Glomerular visceral epithelial cell (primary cell): ENCODE results near the gene HOXD10.

Experiments
- DNase-seq: peaks from one replicate; pipeline ENCODE4 v3.0.0-alpha.2; 2016; ENCODE audit errors: extremely low spot score

The HOXD10 gene

GRCh38 chr2:176115883-176116813 lies at the start of gene HOXD10:
Gene HOXD10, plus strand, starts transcription at chr2:176116778. Its CDS starts 56 bp downstream, at chr2:176116834.
- no peak for DNase-seq

DNA sequence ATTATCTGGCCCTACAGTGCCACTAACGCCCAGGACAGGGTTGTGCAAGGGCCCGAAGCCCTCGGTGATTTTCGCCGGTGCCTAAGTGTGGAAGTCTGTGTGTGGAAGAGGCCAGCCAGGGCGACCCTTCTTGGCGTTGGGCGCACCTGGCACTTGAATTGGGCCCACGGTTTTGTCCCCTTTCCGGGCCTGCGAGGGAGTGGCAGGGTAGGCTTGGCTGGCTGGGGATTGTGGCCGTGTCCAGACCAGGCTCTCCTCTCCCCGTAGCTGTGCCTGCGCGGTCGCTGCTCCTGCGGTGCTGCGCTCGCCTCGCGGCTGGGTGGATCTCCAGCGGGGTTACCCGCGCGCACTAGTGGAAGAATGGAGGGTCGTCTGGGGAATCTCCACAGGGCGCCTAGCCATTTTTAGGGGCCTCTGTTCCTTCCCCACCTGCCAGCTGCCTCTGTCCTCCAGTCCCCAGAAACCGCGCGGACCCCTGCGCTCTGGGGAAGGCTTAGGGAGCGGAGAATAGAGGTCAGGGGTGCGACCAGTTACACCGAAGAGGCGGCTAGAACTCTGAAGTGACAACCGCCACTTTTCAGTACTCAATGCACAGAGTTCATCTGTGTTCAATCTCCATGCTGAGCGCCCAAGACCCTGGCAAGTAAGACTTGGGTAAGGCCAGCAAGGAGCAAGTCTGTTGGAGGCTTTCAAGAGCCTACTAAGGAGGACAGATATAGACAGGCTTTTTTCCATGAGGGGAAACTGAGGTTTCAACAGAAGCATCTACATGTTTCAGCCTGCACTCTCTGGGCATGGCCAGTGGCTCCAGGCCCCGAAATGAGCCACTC lies 48.8 kb upstream of the HOXD10 start:
- DNase-seq: no peak

GRCh38 chr2:176068419-176068832 lies 48.2 kb upstream of the HOXD10 start:
- DNase-seq: no peak

GRCh38 chr2:176071330-176072291 lies 45.0 kb upstream of the HOXD10 start:
- DNase-seq: no peak

- no peak for DNase-seq
These were observed 44.3 kb upstream of the HOXD10 start for GRCh38 chr2:176072292-176072669.

DNA sequence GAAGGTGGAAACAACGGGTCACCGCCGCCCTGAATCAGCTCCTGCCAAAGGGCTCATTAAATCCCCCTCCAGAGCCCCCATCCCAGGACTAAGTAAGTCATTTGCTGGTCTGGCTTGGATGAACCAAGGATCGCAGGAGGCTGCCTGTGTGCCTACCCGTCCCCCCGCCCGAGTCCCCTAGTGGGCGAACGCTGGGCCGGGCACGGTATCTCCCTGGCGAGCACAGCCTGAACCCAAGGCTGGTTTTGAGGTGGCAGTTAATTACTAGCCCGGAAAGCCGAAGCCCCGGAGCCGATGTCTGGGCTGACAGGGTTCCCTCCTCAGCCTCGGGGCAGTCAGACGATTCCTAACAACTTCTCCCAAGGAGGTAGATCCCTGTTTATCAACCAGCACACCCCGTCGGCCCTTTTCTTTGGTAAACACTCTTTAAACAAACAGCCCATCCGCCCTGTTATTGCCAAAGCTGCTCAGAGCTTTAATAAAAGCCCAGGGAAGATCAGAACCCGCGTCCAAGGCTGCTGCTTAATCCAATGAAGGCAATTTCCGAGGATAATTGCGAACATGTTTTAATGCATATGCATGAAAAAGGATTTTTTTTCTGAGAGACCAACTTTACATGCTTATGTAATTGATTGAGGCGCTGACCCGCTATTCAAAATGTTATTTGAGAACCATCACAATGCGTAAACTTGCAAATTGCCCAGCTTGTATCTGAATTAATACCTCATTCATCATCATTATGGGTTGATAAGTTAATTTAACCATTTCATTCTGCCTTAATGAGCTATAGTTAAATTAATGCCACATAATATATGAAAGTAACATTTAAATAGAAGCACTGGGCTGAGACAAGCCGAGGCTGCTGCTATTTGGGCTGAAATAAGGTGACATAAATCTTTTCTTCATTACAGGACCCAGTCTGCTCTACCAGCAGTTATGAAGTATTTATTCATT lies 43.4 kb upstream of the HOXD10 start:
- DNase-seq: no peak

DNA sequence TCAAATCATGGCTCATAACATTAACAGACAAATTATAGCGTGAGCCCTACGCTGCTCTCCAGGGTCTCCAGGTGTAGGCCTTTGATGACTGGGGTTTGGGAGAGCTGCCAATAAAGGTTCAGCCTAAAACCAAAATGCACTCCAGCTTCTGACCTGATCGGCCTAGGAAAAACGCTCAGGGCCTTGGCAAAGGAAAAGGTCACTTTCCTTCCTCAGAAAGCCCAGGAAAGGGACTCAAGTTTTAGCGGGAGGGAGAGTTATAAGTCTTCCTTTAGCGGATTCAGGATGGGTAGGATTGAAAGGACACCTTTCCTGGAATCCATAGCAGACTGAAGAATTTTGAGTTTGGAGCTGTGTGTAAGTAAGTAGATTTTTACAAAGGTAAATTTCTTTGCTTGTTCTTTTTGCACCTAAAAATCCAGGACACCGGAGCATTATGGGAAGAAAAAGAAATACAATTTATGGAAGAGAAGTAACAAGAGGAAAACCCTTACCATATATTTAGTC lies 41.6 kb upstream of the HOXD10 start:
- DNase-seq: no peak

- no peak for DNase-seq
These were observed 41.1 kb upstream of the HOXD10 start for GRCh38 chr2:176075481-176075880.

GRCh38 chr2:176076063-176076462 lies 40.5 kb upstream of the HOXD10 start:
- DNase-seq: no peak

DNA sequence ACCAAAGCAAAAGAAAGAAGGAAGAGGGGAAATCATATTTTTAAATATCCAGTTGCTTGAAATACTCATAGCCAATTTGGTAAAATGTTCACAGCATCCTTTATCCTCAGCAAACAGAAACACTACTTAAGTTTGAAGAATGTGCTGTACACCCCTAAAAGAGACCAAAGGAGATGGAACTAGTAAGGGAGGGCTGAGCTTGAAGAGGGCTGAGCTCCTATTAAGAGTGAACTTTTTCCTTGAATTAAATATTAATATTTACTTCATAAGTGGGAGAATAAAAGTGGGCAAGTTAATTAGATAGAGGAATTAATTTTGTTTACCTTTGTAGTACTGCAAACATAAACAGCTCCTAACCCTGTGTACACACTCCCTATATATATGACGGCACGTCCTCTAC lies 39.8 kb upstream of the HOXD10 start:
- DNase-seq: no peak

GRCh38 chr2:176078541-176079284 lies 37.9 kb upstream of the HOXD10 start:
- no peak for DNase-seq

DNA sequence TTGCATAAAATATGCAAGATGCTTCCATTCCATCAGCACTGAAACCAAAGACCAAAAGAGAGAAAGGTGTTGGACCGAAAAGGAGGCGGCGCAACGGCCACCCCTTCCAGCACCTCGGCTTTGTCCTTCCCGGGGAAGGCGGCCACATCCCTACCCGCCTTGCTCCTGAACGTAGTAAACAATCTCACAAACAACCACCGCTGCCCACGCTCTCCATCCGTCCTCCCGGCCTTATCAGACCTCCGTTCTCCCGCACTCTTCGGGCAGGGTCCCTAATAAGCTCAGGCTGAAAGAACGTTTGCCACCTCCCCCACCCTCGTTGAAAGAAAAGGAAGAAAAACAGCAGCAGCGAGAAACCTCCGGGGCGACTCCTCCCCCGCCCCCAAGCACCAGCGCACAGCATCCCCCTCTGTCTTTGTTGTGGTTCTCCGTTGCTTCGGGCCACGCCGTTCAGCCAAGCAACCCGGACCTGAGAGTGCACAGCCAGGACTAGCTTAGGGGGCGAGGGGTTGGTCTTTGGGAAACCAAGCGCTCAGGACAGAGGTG lies 37.2 kb upstream of the HOXD10 start:
- no peak for DNase-seq

DNA sequence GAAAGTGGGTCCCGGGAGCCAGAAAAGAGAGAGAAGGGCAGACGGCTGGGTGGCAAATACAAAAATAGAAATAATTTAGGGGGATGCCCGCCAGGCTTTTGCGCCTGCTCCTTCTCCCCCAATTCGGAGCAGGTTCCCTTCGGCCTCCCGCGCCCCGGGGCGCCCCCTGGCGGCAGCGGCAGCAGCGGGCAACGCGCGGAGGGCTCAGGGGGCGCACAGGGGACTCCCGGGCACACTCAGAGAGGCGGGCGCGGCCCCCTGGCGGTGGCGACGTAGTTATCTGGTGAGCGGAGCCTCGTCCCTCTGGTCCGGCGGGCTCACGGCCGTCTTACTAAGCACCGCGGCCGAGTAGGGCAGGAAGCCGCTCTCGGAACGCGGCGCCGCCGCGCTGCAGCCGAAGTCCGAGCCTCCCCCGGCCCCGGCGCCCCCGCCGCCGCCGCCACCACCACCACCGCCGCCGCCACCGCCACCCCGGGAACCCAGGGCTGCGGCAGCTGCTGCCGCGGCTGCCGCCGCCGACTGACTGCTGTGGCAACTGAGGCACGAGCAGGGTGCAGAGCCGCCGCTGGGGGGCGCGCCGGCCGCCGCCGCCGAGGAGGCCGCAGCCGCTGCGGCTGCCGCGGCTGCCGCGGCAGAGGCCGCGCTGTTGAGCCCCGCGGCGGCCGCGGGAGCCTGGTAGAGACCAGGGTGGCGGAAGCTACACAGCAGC lies 36.6 kb upstream of the HOXD10 start:
- peak; percentile 68 for DNase-seq

DNA sequence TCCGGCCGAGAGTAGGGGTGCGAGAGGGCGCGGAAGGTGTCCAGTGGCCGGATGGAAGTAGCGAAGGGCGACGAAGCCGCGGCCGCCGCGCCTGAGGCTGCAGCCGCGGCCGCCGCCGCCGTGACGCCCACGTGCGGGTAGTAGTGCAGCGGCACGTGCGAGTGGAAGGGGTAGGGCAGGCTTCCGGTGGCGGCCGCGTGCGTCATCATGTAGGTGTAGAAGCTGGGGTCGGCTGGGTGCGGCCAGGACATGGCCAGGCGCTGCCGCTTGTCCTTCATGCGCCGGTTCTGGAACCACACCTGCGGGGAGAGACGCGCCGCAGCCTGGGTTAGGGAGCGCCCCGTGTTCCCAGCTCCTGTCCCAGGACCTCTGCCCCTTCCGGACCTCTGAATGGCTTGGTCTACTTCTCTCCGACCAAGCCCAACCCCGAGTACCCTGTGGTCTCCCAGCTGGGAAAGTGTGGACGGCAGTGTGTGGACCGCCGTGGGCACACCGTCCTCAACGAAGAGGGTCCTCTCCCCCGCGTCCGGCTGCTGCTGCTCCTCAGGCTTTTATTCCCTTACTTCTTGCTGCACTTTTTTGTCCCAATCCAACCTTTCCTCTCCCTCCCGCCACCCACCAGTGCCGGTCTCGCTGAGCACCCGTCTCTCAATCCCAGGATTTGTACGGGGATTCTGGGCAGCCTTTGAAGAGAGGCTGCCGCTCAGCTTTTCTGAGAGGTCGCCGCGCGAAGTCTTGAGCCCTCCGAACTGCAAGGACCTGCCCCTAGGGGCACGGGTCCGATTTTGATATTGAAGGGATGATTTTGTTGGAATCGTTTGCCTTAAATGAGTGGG lies 35.8 kb upstream of the HOXD10 start:
- DNase-seq: peak; percentile 22

- no peak for DNase-seq
These were observed 35.2 kb upstream of the HOXD10 start for GRCh38 chr2:176081376-176081836.

- DNase-seq: no peak
These were observed 34.6 kb upstream of the HOXD10 start for GRCh38 chr2:176081837-176082524.

- DNase-seq: no peak
These were observed 34.1 kb upstream of the HOXD10 start for GRCh38 chr2:176082525-176082823.
